ENCODE results near the gene FES.
A peak's percentile ranks its signal among the peaks of the same experiment; 100 is the strongest.
"Not testable (repeated sequence)": the region's sequence is repeated elsewhere in the genome, so short reads cannot be mapped to it uniquely, and the experiment has no call there.

Gene FES

GRCh38 chr15:90907838-90908507, 23.7 kb downstream of the FES start:
- no peak for DNase-seq

GRCh38 chr15:90909449-90909848, 25.1 kb downstream of the FES start:
- peak in 1 of 58 donors; percentile 7 for DNase-seq

- DNase-seq: no peak
Measured at GRCh38 chr15:90909976-90910375, 25.7 kb downstream of the FES start.

- DNase-seq: no peak
Measured at GRCh38 chr15:90910441-90911301, 26.4 kb downstream of the FES start.

GRCh38 chr15:90911302-90911623, 27.0 kb downstream of the FES start:
- DNase-seq: no peak

- no peak for DNase-seq
Measured at GRCh38 chr15:90911906-90912769, 27.8 kb downstream of the FES start.

GRCh38 chr15:90912770-90913075, 28.4 kb downstream of the FES start:
- DNase-seq: no peak

- DNase-seq: no peak
Measured at GRCh38 chr15:90913398-90913944, 29.2 kb downstream of the FES start.

GRCh38 chr15:90914305-90915080, 30.2 kb downstream of the FES start:
- DNase-seq: no peak

- no peak for DNase-seq
Measured at GRCh38 chr15:90915216-90915807, 31.0 kb downstream of the FES start.

GRCh38 chr15:90915808-90916440, 31.6 kb downstream of the FES start:
- peak in 3 of 58 donors; percentile 14 to 22 (median 15) for DNase-seq

- no peak for DNase-seq
Measured at GRCh38 chr15:90916461-90916860, 32.2 kb downstream of the FES start.

GRCh38 chr15:90917569-90917968, 33.3 kb downstream of the FES start:
- DNase-seq: no peak

GRCh38 chr15:90918034-90918788, 33.9 kb downstream of the FES start:
- DNase-seq: no peak

GRCh38 chr15:90918835-90919234, 34.5 kb downstream of the FES start:
- DNase-seq: no peak

- DNase-seq: no peak
Measured at GRCh38 chr15:90921887-90922286, 37.6 kb downstream of the FES start.

GRCh38 chr15:90922712-90923322, 38.5 kb downstream of the FES start:
- not testable (repeated sequence) for DNase-seq

GRCh38 chr15:90924375-90924774, 40.1 kb downstream of the FES start:
- DNase-seq: no peak

- not testable (repeated sequence) for DNase-seq
Measured at GRCh38 chr15:90926766-90927165, 42.5 kb downstream of the FES start.

All from anterior cingulate cortex (tissue), 58 donors.